ENCODE results near the gene BCL2L13.

GRCh38 chr22:17631076-17631565, 7.4 kb upstream of the BCL2L13 start:
- TF ChIP-seq CTCF (IDR thresholded peaks at IDR 0.05) (no peak), POLR2A (IDR thresholded peaks at IDR 0.05) (no peak)
